Calu3 (cell line): ENCODE measurements around the gene GMFB. TPM values are rescaled to one million over a fixed set of nuclear protein-coding genes. Genes with fewer than 3 reads are reported as not detected.

Experiments used
- BruUV-seq: library from RNA; stranded (reverse); fragments of 400-500 nt; replicated peaks from 2 replicates; lab custom pipeline; 2021; lab: Mats Ljungman, UMichigan
- CTCF ChIA-PET: fragments of 300-600 bp; sonication (Branson Sonifier 250); formaldehyde crosslinking; loops from one replicate; lab custom pipeline; 2022; ENCODE audit warnings: antibody characterized with exemption; lab: Charles Lee
- DNase-seq: peaks from one replicate; pipeline ENCODE4 v3.0.0; 2022
- H3K27ac Mint-ChIP-seq: one replicate; pipeline ENCODE4 v1.8.0; 2022; ENCODE audit warnings: mixed read lengths; ENCODE audit not compliant: unreplicated experiment
- H3K27me3 Mint-ChIP-seq: one replicate; pipeline ENCODE4 v1.8.0; 2022; ENCODE audit warnings: mixed read lengths; ENCODE audit not compliant: unreplicated experiment
- H3K36me3 Mint-ChIP-seq: one replicate; pipeline ENCODE4 v1.8.0; 2022; ENCODE audit warnings: mild to moderate bottlenecking, moderate library complexity, mixed read lengths; ENCODE audit not compliant: insufficient read depth, unreplicated experiment
- H3K4me1 Mint-ChIP-seq: one replicate; pipeline ENCODE4 v1.8.0; 2022; ENCODE audit warnings: mild to moderate bottlenecking, low read depth, mixed read lengths; ENCODE audit not compliant: unreplicated experiment
- H3K4me3 Mint-ChIP-seq: one replicate; pipeline ENCODE4 v1.8.0; 2022; ENCODE audit warnings: mild to moderate bottlenecking, low read depth, moderate library complexity, mixed read lengths; ENCODE audit not compliant: unreplicated experiment
- H3K9me3 Mint-ChIP-seq: one replicate; pipeline ENCODE4 v1.8.0; 2022; ENCODE audit warnings: low read depth, mixed read lengths; ENCODE audit not compliant: unreplicated experiment
- CTCF ChIP-seq: fragments of 200-600 bp; IDR thresholded peaks from one replicate; pipeline ENCODE4 v1.8.0; 2022; ENCODE audit warnings: antibody characterized with exemption; ENCODE audit not compliant: unreplicated experiment
- intact Hi-C: fragments of 100-400 bp; cut with micrococcal nuclease; formaldehyde crosslinking; loops from one replicate; pipeline ENCODE4 v1.10.0; 2022; ENCODE audit not compliant: unreplicated experiment
- total RNA-seq: library from RNA; stranded (reverse); gene quantifications from 2 replicates; pipeline ENCODE4 v1.2.3, GENCODE V29; 2022

The GMFB gene
- total RNA-seq, 1 experiment from 2014 or later: 39.2 TPM

- no peak for TF ChIP-seq CTCF
- no peaks in the 10 kb centered on the region for H3K9me3 Mint-ChIP-seq
- CTCF ChIA-PET: no interaction called here
- no peak overlapping the region for H3K27ac Mint-ChIP-seq
- no peaks in the 10 kb centered on the region for H3K36me3 Mint-ChIP-seq
- H3K4me1 Mint-ChIP-seq: no peaks in the 10 kb centered on the region
- no TSS peak for BruUV-seq
- no peaks in the 10 kb centered on the region for H3K27me3 Mint-ChIP-seq
- no peak overlapping the region for H3K4me3 Mint-ChIP-seq
- DNase-seq: no peak
- intact Hi-C loops: no loop called here
These were observed 41.0 kb upstream of the GMFB start for GRCh38 chr14:54529811-54530210.

- Mint-ChIP-seq H3K27me3 (no peaks in the 10 kb centered on the region), H3K27ac (no peak overlapping the region), H3K4me3 (no peak overlapping the region), H3K9me3 (no peaks in the 10 kb centered on the region), H3K4me1 (no peaks in the 10 kb centered on the region), H3K36me3 (no peaks in the 10 kb centered on the region)
- intact Hi-C loops: no loop called here
- no TSS peak for BruUV-seq
- no peak for TF ChIP-seq CTCF
- DNase-seq: no peak
- CTCF ChIA-PET: no interaction called here
These were observed 40.2 kb upstream of the GMFB start for GRCh38 chr14:54528973-54529372.

GRCh38 chr14:54524410-54524809 is 35.6 kb upstream of the GMFB start:
- H3K36me3 Mint-ChIP-seq: no peaks in the 10 kb centered on the region
- no peak for DNase-seq
- CTCF ChIA-PET: no interaction called here
- TF ChIP-seq CTCF: no peak
- no peaks in the 10 kb centered on the region for H3K27me3 Mint-ChIP-seq
- BruUV-seq: no TSS peak
- H3K4me1 Mint-ChIP-seq: no peaks in the 10 kb centered on the region
- no peak overlapping the region for H3K27ac Mint-ChIP-seq
- H3K9me3 Mint-ChIP-seq: no peaks in the 10 kb centered on the region
- H3K4me3 Mint-ChIP-seq: no peak overlapping the region
- intact Hi-C loops: no loop called here

- intact Hi-C loops: no loop called here
- BruUV-seq: no TSS peak
- H3K9me3 Mint-ChIP-seq: peaks cover 5% of the 10 kb centered on the region
- no peak overlapping the region for H3K4me3 Mint-ChIP-seq
- CTCF ChIA-PET: no interaction called here
- H3K4me1 Mint-ChIP-seq: peaks cover 9% of the 10 kb centered on the region
- no peak for DNase-seq
- no peaks in the 10 kb centered on the region for H3K27me3 Mint-ChIP-seq
- H3K36me3 Mint-ChIP-seq: no peaks in the 10 kb centered on the region
- no peak for TF ChIP-seq CTCF
- H3K27ac Mint-ChIP-seq: no peak overlapping the region
These were observed 27.9 kb upstream of the GMFB start for GRCh38 chr14:54516709-54517108.
